IMR-90 (cell line): ENCODE measurements around the gene SYNJ2BP. TPM values are rescaled to one million over a fixed set of nuclear protein-coding genes. Genes with fewer than 3 reads are reported as not detected.

Experiments
- ATAC-seq: fragments of 200-7000 bp; cut with Tn5 transposase; 2 replicates; pipeline ENCODE4 v1.9.1; 2020; ENCODE audit warnings: low read depth, mild to moderate bottlenecking, moderate library complexity
- BruUV-seq: library from RNA; stranded (reverse); fragments of 400-500 nt; replicated peaks from 2 replicates; lab custom pipeline; 2021; lab: Mats Ljungman, UMichigan
- CTCF ChIA-PET: fragments of 300-600 bp; formaldehyde crosslinking; extraction: SDS; loops from one replicate; lab custom pipeline; 2021; ENCODE audit warnings: antibody characterized with exemption; lab: Yijun Ruan, JAX
- POLR2A ChIA-PET: fragments of 300-600 bp; sonication (Branson Sonifier 250); formaldehyde crosslinking; loops from one replicate; lab custom pipeline; 2022; ENCODE audit warnings: antibody characterized with exemption; ENCODE audit not compliant: unreplicated experiment; lab: Charles Lee
- DNase-seq: peaks from one replicate; pipeline ENCODE4 v3.0.0; 2013
- H2AFZ ChIP-seq: replicated peaks from 2 replicates; pipeline ENCODE3; 2013; ENCODE audit warnings: low read length, mild to moderate bottlenecking; ENCODE audit not compliant: poor library complexity
- H2AK5ac ChIP-seq: 2 replicates; pipeline ENCODE4 v1.6.1; 2013; ENCODE audit warnings: low read depth, low read length, inconsistent platforms
- H2AK9ac ChIP-seq: replicated peaks from 2 replicates; pipeline ENCODE3; 2013; ENCODE audit warnings: mild to moderate bottlenecking, low read depth, low read length, moderate library complexity; ENCODE audit not compliant: poor library complexity
- H2BK120ac ChIP-seq: 2 replicates; pipeline ENCODE4 v1.6.1; 2013; ENCODE audit warnings: low read depth, low read length, inconsistent platforms
- H2BK15ac ChIP-seq: 3 replicates; pipeline ENCODE4 v1.6.1; 2013; ENCODE audit warnings: low read depth, low read length, inconsistent platforms
- H2BK20ac ChIP-seq: 2 replicates; pipeline ENCODE4 v1.6.1; 2013; ENCODE audit warnings: low read depth, mild to moderate bottlenecking, inconsistent platforms, low read length, moderate library complexity
- H2BK5ac ChIP-seq: 2 replicates; pipeline ENCODE4 v1.6.1; 2013; ENCODE audit warnings: mild to moderate bottlenecking, low read depth, low read length, inconsistent platforms; ENCODE audit not compliant: poor library complexity, severe bottlenecking
- H3K14ac ChIP-seq: replicated peaks from 2 replicates; pipeline ENCODE4 v1.6.1; 2013; ENCODE audit warnings: low read depth, low read length, inconsistent platforms
- H3K18ac ChIP-seq: 2 replicates; pipeline ENCODE4 v1.6.1; 2013; ENCODE audit warnings: low read depth, low read length, control low read depth
- H3K23ac ChIP-seq: 2 replicates; pipeline ENCODE4 v1.6.1; 2013; ENCODE audit warnings: low read depth, low read length, inconsistent platforms
- H3K27ac ChIP-seq: 2 replicates; pipeline ENCODE4 v1.5.1; 2013; ENCODE audit warnings: mild to moderate bottlenecking, control low read depth, low read length; ENCODE audit not compliant: insufficient read depth
- H3K27me3 ChIP-seq: 2 replicates; pipeline ENCODE4 v1.6.1; 2013; ENCODE audit warnings: low read length; ENCODE audit not compliant: control insufficient read depth, insufficient read depth
- H3K36me3 ChIP-seq: 2 replicates; pipeline ENCODE4 v1.6.1; 2013; ENCODE audit warnings: low read length, mixed read lengths; ENCODE audit not compliant: control insufficient read depth, insufficient read depth
- H3K4ac ChIP-seq: 2 replicates; pipeline ENCODE4 v1.6.1; 2013; ENCODE audit warnings: low read depth, low read length, inconsistent platforms
- H3K4me1 ChIP-seq: 2 replicates; pipeline ENCODE4 v1.6.1; 2013; ENCODE audit warnings: low read length, mixed read lengths; ENCODE audit not compliant: control insufficient read depth, insufficient read depth
- H3K4me2 ChIP-seq: 2 replicates; pipeline ENCODE4 v1.6.1; 2013; ENCODE audit warnings: low read depth, mild to moderate bottlenecking, control low read depth, low read length, moderate library complexity
- H3K4me3 ChIP-seq: 2 replicates; pipeline ENCODE4 v1.5.1; 2013; ENCODE audit warnings: low read depth, mild to moderate bottlenecking, control low read depth, low read length, moderate library complexity; ENCODE audit not compliant: insufficient read depth
- H3K56ac ChIP-seq: 2 replicates; pipeline ENCODE4 v1.6.1; 2013; ENCODE audit warnings: low read length, inconsistent platforms; ENCODE audit not compliant: insufficient read depth; ENCODE audit errors: extremely low read depth
- H3K79me1 ChIP-seq, 2 experiments: 2 replicates each; pipeline ENCODE4 v1.6.1; 2013; ENCODE audit warnings: low read length in 2 of 2, inconsistent platforms in 1 of 2, low read depth in 1 of 2
- H3K9ac ChIP-seq: 2 replicates; pipeline ENCODE4 v1.6.1; 2013; ENCODE audit warnings: low read depth, low read length, control low read depth
- H3K9me1 ChIP-seq: 2 replicates; pipeline ENCODE4 v1.6.1; 2013; ENCODE audit warnings: low read length, inconsistent platforms; ENCODE audit not compliant: insufficient read depth
- H3K9me3 ChIP-seq: 2 replicates; pipeline ENCODE4 v1.6.1; 2013; ENCODE audit warnings: low read length; ENCODE audit not compliant: control insufficient read depth, insufficient read depth
- H4K20me1 ChIP-seq: 2 replicates; pipeline ENCODE4 v1.6.1; 2013; ENCODE audit warnings: low read length, inconsistent platforms; ENCODE audit not compliant: insufficient read depth
- H4K5ac ChIP-seq: 2 replicates; pipeline ENCODE4 v1.6.1; 2013; ENCODE audit warnings: mild to moderate bottlenecking, low read depth, low read length, control low read depth
- H4K8ac ChIP-seq, 2 experiments: 2 replicates each; pipeline ENCODE4 v1.6.1; 2013; ENCODE audit warnings: low read depth in 2 of 2, low read length in 2 of 2, control low read depth in 1 of 2, inconsistent platforms in 1 of 2
- H4K91ac ChIP-seq: 2 replicates; pipeline ENCODE4 v1.6.1; 2013; ENCODE audit warnings: low read depth, low read length, inconsistent platforms; ENCODE audit not compliant: insufficient read depth
- BHLHE40 ChIP-seq: fragments of 150-350 bp; IDR thresholded peaks from 2 replicates; pipeline ENCODE4 v1.6.1; 2016; ENCODE audit warnings: mild to moderate bottlenecking, low read depth, low read length
- FOS ChIP-seq: fragments of 150-350 bp; IDR thresholded peaks from 2 replicates; pipeline ENCODE4 v1.6.1; 2016; ENCODE audit warnings: low read depth, low read length
- MAFK ChIP-seq: IDR thresholded peaks from 2 replicates; pipeline ENCODE4 v1.6.1; 2012; ENCODE audit warnings: low read depth, low read length, improper control_type of control experiment
- RFX5 ChIP-seq: IDR thresholded peaks from 2 replicates; pipeline ENCODE4 v1.8.0; 2012; ENCODE audit warnings: low read depth, mild to moderate bottlenecking, low read length, moderate library complexity
- SMC3 ChIP-seq: fragments of 150-350 bp; IDR thresholded peaks from 2 replicates; pipeline ENCODE4 v1.6.1; 2016; ENCODE audit warnings: low read depth, mild to moderate bottlenecking, antibody characterized with exemption, low read length, moderate library complexity
- WGBS, 2 experiments: methylation state at CpG; one replicate each; pipeline versions ENCODE4 v1.1.5 to v1.1.7; 2013; ENCODE audit warnings: missing lambda C conversion rate in 2 of 2; ENCODE audit not compliant: insufficient read length in 1 of 2; ENCODE audit errors: extremely low coverage in 2 of 2; 5-methylcytosine and 5-hydroxymethylcytosine counted together
- dilution Hi-C: fragments of 300-500 bp; cut with HindIII; formaldehyde crosslinking; loops from one replicate; pipeline ENCODE4 v1.14.3; 2018; ENCODE audit warnings: low sequenced_read_pairs; ENCODE audit not compliant: unreplicated experiment
- in situ Hi-C: fragments of 300-500 bp; cut with MboI; formaldehyde crosslinking; loops from 3 replicates; pipeline ENCODE4 v1.14.3; 2019; ENCODE audit warnings: low sequenced_read_pairs, inconsistent platforms, mixed read lengths
- intact Hi-C: fragments of 100-400 bp; cut with micrococcal nuclease; formaldehyde crosslinking; loops from 2 replicates; pipeline ENCODE4 v1.10.0; 2022
- polyA plus RNA-seq, 3 experiments: library from polyadenylated mRNA; depleted of rRNA; stranded (reverse); fragments of >200 nt; gene quantifications; 2 replicates each; pipeline ENCODE4 v1.2.3, GENCODE V29; 2012; ENCODE audit warnings: low replicate concordance in 1 of 3
- total RNA-seq: library from RNA; depleted of rRNA; stranded (reverse); fragments of >200 nt; gene quantifications from 2 replicates; pipeline ENCODE4 v1.2.3, GENCODE V29; 2012; rRNA removed

Gene SYNJ2BP
- total and polyA plus RNA-seq, 2 of the 4 experiments (the other 2 are of a cell fraction): 10.0 to 25.5 TPM

GRCh38 chr14:70378696-70379095, 38.2 kb downstream of the SYNJ2BP start:
- H3K36me3 ChIP-seq: peaks cover 4% of the 10 kb centered on the region
- H4K20me1 ChIP-seq: no peaks in the 10 kb centered on the region
- in situ Hi-C loops: no loop called here
- no peak overlapping the region for H4K91ac ChIP-seq
- H2AFZ ChIP-seq: no peak overlapping the region
- H3K4me2 ChIP-seq: no peak overlapping the region
- intact Hi-C loops: no loop called here
- no peak overlapping the region for H3K4me3 ChIP-seq
- WGBS, 2 experiments: 100% methylated on average over 1 of the region's 1 CpG; no CpG with 5 or more reads in 1 of the 2 experiments
- H3K23ac ChIP-seq: no peak overlapping the region
- no peak overlapping the region for H2BK15ac ChIP-seq
- no peak overlapping the region for H3K56ac ChIP-seq
- DNase-seq: no peak
- no TSS peak for BruUV-seq
- no peak overlapping the region for H4K8ac ChIP-seq
- no peak overlapping the region for H3K27ac ChIP-seq
- no peaks in the 10 kb centered on the region for H3K79me1 ChIP-seq
- CTCF ChIA-PET: no interaction called here
- H4K5ac ChIP-seq: no peak overlapping the region
- H3K9me1 ChIP-seq: no peaks in the 10 kb centered on the region
- no peak overlapping the region for H2AK9ac ChIP-seq
- H2BK20ac ChIP-seq: no peak overlapping the region
- no peak overlapping the region for H3K4ac ChIP-seq
- TF ChIP-seq MAFK: no peak
- no peak for TF ChIP-seq BHLHE40
- no peak for TF ChIP-seq SMC3
- no peak for TF ChIP-seq RFX5
- no peak for TF ChIP-seq FOS
- no peak overlapping the region for H3K18ac ChIP-seq
- no peaks in the 10 kb centered on the region for H3K27me3 ChIP-seq
- no peaks in the 10 kb centered on the region for H3K4me1 ChIP-seq
- H2AK5ac ChIP-seq: no peak overlapping the region
- ATAC-seq: no peak
- H3K9me3 ChIP-seq: no peaks in the 10 kb centered on the region
- H2BK120ac ChIP-seq: no peak overlapping the region
- dilution Hi-C loops: no loop called here
- no peak overlapping the region for H2BK5ac ChIP-seq
- POLR2A ChIA-PET: no interaction called here
- no peak overlapping the region for H3K14ac ChIP-seq
- H3K9ac ChIP-seq: no peak overlapping the region

Other genes starting within 250 kb of the SYNJ2BP start
- gene SLC8A3, start 228.1 kb downstream of the SYNJ2BP start, total RNA-seq: under 0.01 TPM in 1 of 2 replicates, not detected in the other
- gene SLC8A3, start 228.1 kb downstream of the SYNJ2BP start, polyA plus RNA-seq (2012; rRNA removed): not detected in 2 replicates
- gene COX16, start 57.4 kb downstream of the SYNJ2BP start, total RNA-seq: 23.1 and 49.2 TPM in 2 replicates
- gene COX16, start 57.4 kb downstream of the SYNJ2BP start, polyA plus RNA-seq (2012; rRNA removed): 22.2 and 24.4 TPM in 2 replicates
- gene ADAM21, start 35.1 kb upstream of the SYNJ2BP start, total RNA-seq: 0.28 and 0.36 TPM in 2 replicates
- gene ADAM21, start 35.1 kb upstream of the SYNJ2BP start, polyA plus RNA-seq (2012; rRNA removed): 0.11 and 0.15 TPM in 2 replicates
- gene ADAM20, start 117.9 kb upstream of the SYNJ2BP start, total RNA-seq: 0.18 and 0.28 TPM in 2 replicates
- gene ADAM20, start 117.9 kb upstream of the SYNJ2BP start, polyA plus RNA-seq (2012; rRNA removed): 0.03 and 0.06 TPM in 2 replicates
- gene MED6, start 183.6 kb upstream of the SYNJ2BP start, total RNA-seq: 31.5 and 38.6 TPM in 2 replicates
- gene MED6, start 183.6 kb upstream of the SYNJ2BP start, polyA plus RNA-seq (2012; rRNA removed): 19.0 and 24.3 TPM in 2 replicates
- gene TTC9, start 224.8 kb upstream of the SYNJ2BP start, total RNA-seq: not detected in 2 replicates
- gene TTC9, start 224.8 kb upstream of the SYNJ2BP start, polyA plus RNA-seq (2012; rRNA removed): 0.01 and 0.02 TPM in 2 replicates